Endothelial cell of hepatic sinusoid (primary cell): Measurements from ENCODE around the gene MAPK4.
"Not testable (repeated sequence)": the region's sequence is repeated elsewhere in the genome, so short reads cannot be mapped to it uniquely, and the experiment has no call there.

ENCODE experiments used
- in situ Hi-C: cut with HindIII; loops from 2 replicates; pipeline ENCODE4 v1.10.0; 2017; ENCODE audit warnings: low sequenced_read_pairs

The MAPK4 gene

DNA sequence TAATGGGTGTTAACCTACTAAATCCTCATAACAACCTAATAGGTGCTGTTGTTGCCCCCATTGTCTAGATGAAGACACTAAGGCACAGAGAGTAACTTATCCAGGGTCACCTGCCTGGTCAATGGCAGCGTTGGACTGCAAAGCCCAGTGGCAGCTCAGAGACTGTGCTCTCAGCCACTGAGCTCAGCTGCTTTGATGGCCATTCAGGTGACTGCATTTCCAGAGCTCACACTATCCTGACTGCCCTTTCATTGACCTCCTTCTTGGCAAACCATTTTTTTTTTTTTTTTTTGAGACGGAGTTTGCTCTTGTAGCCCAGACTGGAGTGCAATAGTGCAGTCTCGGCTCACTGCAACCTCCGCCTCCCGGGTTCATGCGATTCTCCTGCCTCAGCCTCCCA, 115.2 kb downstream of the MAPK4 start:
- in situ Hi-C loops = no loop called here

DNA sequence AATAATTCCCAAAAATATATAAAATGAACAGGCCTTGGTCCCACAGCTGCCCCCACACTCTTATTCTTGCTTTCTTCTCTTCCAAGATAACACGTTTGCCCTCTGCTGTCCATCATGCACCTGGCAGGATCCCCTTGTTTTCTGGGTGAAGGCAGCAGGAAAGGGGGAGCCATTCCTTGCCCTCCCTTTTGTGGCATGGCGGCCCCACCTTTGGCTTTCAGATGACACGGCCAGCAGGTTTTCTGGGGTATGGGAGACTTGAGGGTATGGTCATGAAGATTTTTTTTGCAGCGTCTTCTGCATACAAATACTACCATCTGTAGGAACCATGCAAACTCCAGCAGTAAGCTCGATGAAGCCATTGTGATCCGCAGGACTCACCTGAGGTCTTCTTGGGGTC, 118.8 kb downstream of the MAPK4 start:
- in situ Hi-C loops = no loop called here

- in situ Hi-C loops = no loop called here
Observed at GRCh38 chr18:50679056-50679455, 119.2 kb downstream of the MAPK4 start.

DNA sequence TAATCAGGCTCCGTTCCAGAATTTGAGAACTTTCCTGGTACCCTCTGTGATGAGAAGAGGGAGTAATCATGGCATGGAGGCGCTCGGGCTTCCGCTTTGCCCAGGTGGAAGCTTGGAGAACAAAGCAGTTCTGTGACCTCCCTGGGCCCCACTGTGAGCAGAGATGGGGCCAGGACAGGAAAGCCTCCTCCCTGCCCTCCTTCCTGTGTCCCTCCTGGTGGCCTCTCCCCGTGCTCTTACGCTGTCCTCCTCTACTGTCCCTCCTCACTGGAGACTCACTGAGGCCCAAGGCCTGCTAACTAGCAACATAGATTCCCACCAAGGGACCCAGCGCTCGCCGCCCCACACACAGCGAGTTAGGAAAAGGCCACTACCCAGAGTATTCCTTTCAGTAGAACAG, 119.8 kb downstream of the MAPK4 start:
- in situ Hi-C loops = no loop called here

DNA sequence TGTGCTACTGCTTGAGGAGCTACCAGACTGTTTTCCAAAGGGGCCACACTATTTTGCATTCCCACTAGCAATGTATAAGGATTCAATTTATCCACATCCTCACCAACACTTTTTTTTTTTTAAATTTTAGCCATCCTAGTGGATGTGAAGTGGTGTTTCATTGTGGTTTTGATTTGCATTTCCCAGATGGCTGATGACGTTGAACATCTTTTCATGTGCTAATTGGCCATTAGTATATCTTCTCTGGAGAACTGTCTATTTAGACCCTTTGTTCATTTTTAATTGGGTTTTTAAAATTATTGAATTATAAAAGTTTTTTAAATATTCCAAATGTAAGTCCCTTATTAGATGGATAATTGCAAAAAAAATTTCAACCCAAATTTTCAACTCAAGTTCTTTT, 121.1 kb downstream of the MAPK4 start:
- in situ Hi-C loops = no loop called here

DNA sequence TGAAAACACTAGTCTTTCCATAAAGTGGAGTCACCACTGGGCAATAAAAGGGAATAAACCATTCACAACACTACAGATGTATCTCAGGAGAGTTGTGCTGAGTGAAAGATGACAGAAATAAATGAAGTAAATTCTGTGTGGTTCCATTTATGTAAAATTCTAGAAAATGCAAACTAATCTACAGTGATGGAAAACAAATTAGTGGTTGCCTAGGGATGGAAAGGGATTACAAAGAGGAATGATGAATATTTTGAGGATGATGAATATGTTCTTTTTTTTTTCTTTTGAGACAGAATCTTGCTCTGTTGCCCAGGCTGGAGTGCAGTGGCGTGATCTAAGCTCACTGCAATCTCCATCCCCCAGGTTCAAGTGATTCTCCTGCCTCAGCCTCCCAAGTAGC, 123.0 kb downstream of the MAPK4 start:
- in situ Hi-C loops = no loop called here

DNA sequence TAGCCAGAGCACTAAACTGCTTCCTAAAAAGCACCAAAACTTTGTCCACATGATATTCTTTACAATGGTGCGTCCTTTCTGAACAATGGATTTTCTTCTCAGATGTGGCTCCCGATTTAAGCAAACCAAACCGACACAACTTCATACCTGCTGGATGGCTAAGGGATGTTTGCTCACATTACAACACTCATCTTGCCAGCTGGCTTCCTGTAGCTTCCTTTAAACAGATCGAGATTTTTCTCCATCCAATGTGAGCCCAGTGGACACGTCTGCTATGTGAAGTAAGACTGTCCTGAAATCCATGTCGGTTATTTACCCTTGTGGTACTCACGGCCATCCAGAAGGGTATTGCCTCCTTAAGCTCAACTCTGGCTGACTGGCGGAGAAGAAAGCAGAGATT, 126.5 kb downstream of the MAPK4 start:
- in situ Hi-C loops = no loop called here

- in situ Hi-C loops = no loop called here
Observed at GRCh38 chr18:50687491-50687890, 127.6 kb downstream of the MAPK4 start.

DNA sequence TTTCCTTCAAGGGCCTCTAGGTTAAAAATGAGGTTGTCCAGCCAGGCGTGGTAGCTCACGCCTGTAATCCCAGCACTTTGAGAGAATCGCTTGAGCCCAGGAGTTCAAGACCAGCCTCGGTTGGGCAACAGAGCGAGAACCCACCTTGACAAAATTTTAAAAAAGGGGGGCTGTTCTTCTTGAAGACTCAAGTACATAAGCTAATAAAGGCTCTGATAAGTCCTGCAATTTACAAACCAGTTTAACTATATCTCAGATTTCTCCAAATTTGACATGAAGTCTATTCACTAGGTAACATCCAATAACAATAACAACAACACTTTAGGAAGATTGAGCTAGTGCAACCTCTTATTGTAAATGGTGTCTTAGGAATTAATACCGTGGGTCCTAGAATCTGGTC, 129.7 kb downstream of the MAPK4 start:
- in situ Hi-C loops = no loop called here

- in situ Hi-C loops = no loop called here
Observed at GRCh38 chr18:50694147-50694546, 134.3 kb downstream of the MAPK4 start.

DNA sequence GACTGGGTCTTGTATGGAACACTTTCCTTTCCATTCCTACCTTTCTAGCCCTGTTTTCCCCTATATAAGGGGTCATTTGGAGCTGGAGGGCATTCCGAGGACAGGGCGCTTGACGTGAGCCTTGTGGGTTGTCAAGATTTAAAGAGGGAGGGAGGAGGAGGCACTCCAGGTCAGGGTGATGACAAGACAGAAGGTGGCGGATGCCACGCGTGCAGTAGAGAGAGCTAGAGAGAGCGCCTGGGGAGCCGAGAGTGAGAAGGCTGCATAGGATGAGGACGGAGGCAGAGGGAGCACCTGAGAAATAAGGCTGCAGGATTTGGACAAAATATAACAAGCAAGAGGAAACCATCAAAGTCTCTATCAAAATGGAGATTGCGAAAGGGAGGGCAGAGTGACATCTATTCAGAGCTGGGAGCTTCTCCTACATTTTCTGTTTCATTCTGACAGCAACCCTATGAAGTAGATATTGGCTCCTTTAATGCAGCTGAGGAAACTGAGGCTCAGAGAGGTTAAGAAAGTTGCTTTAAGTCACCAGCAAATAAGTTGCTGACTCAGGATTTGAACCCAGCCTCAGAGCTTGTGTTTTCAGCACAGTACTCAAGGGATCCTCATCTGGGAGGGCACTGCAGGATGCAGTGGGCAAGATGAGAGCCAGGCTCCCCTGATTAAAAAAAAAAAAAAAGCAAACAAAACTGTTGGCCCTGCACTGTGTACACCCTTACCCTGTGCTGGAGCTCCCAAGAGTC, 135.7 kb downstream of the MAPK4 start:
- in situ Hi-C loops = no loop called here

GRCh38 chr18:50696436-50696835, 136.5 kb downstream of the MAPK4 start:
- in situ Hi-C loops = no loop called here

DNA sequence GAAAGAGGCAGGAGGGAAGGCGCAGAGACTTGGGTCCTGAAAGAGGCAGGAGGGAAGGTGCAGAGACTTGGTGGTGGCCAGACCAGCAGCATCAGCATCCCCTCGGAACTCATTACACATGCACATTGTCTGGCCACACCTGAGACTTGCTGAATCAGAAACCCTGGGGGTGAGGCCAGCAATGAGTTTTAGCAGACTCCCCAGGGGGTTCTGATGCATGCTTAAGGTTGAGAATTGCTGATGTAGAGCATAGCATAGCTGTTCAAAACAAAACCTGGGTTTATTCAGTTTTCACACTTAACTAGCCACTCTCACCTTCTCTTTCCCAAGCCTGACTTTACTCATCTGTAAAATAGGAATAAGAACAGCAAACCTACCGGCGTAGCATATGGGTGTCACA, 137.0 kb downstream of the MAPK4 start:
- in situ Hi-C loops = no loop called here

DNA sequence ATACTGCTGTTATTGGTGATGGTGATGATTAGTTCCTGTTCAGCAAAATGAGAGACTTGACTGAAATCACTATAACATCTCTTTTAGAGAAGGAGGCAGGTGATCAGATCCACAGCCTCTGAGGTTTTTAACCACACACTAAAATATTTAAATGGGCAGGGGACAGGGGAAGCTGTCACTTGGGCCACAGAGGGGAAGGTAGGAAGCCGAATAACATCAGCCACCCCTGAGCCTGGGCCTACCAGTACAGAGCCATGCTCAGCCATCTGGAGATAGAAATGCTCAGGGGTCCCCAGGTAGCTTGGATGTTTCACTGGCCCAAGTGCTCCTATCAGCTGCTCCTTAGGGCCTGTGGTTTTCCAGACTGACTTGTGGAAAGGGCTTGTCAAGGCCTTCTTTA, 137.6 kb downstream of the MAPK4 start:
- in situ Hi-C loops = no loop called here

GRCh38 chr18:50700245-50701165, 140.6 kb downstream of the MAPK4 start:
- in situ Hi-C loops = loop anchor here (5.0 kb wide), 1 partner anchor 42 kb away; no protein-coding TSS in a partner anchor

DNA sequence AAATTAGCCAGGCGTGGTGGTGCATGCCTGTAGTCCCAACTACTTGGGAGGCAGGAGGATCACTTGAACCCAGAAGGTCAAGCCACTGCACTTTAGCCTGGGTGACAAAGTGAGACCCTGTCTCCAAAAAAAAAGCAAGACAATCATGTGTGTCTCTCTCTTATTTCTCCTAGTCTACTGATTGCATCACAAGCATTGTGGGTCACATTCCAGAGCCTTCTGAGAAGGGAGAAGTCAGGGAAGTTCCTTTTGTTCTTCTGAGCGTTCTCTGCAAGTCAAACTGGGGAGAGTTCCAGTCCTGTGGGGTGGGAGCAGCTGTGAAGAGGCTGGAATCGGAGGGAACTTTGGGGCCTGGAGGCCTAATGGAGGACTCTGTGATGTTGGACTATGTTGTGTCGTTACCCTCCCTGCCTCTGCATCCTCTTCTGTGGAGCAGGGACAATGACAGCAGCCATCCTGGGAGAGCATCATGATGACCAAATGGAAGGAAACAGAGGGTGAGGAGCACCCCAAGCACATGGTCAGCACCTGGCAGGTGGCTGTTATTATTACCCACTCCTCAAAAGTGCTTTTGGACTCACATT, 144.6 kb downstream of the MAPK4 start:
- in situ Hi-C loops = loop anchor here (5.0 kb wide), 1 partner anchor 38 kb away; no protein-coding TSS in a partner anchor

GRCh38 chr18:50706199-50706598, 146.3 kb downstream of the MAPK4 start:
- in situ Hi-C loops = no loop called here

- in situ Hi-C loops = no loop called here
Observed at GRCh38 chr18:50706651-50707050, 146.8 kb downstream of the MAPK4 start.

- in situ Hi-C loops = not testable (repeated sequence)
Observed at GRCh38 chr18:50707297-50707696, 147.4 kb downstream of the MAPK4 start.

DNA sequence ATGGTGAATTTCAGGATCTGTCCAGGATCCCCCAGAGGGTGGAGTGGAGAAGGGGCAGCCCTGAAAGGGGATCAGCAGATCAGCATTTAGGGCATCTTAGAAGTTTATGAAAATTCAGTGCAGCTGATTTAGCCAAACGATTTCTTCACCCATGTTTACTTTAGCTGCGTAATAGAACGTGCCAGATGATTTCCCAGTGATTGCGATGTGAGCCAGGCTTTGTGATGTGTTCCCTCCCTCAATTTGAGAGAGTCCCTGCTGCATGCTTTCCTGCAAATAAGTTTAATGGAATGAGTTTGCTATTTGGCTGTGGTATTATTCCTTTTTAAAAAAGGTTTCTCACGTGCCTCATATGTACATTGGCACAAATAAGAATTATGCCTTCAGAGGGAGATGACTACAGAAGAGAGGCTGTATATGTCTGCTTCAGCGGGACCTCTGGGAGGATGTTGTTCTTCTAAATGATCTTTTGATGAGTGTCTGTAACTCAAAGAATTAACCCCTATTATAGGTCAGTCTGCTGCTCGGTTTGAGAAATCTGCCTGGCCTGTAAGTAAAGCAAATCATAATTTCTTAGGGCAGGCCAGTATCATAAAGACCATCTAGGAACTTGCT, 148.1 kb downstream of the MAPK4 start:
- in situ Hi-C loops = no loop called here

GRCh38 chr18:50709193-50709592, 149.3 kb downstream of the MAPK4 start:
- in situ Hi-C loops = no loop called here
